GM21576 (cell line): ENCODE measurements around the gene DSG1.
"Not testable (repeated sequence)": the region's sequence is repeated elsewhere in the genome, so short reads cannot be mapped to it uniquely, and the experiment has no call there.

Source experiments
- ATAC-seq: cut with Tn5 transposase; IDR thresholded peaks from one replicate; pipeline ENCODE4 v1.9.1; 2021; ENCODE audit warnings: mild to moderate bottlenecking, moderate library complexity; ENCODE audit not compliant: unreplicated experiment

The DSG1 gene

GRCh38 chr18:31329787-31330438 lies 12.0 kb downstream of the DSG1 start:
- ATAC-seq: no peak

GRCh38 chr18:31343454-31343853 lies 25.5 kb downstream of the DSG1 start:
- no peak for ATAC-seq

- not testable (repeated sequence) for ATAC-seq
These were observed 35.4 kb downstream of the DSG1 start for GRCh38 chr18:31353336-31353735.

DNA sequence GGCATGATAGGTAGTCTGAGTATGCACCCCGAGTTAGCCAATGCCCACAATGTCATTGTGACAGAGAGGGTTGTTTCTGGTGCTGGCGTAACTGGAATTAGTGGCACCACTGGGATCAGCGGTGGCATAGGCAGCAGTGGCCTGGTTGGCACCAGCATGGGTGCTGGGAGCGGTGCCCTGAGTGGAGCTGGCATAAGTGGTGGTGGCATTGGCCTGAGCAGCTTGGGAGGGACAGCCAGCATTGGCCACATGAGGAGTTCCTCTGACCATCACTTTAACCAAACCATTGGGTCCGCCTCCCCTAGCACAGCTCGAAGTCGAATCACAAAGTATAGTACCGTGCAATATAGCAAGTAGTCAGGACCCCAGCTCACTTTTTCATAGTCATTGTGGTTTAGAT lies 37.0 kb downstream of the DSG1 start:
- no peak for ATAC-seq

GRCh38 chr18:31356025-31356424 lies 38.1 kb downstream of the DSG1 start:
- no peak for ATAC-seq

DNA sequence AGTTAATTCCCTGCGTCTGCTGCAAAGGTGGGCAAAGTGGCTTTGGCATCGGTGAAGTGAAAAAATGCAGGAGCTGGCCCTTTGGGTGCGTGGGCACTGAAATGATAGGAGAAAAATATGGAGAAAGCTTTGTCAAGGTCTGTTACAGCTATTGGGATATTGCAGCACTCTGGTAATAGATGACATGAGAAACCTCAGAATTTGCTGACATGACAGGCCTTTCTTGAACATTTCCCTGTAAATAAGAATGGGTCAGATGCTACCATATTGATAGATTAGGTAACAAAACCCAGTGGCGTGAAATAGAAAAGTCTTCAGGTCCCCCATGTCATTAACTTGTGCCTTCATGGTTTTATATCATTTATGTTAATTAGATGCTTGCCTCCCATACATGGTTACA lies 46.2 kb downstream of the DSG1 start:
- no peak for ATAC-seq

GRCh38 chr18:31369478-31369877 lies 51.5 kb downstream of the DSG1 start:
- ATAC-seq: no peak

- ATAC-seq: no peak
These were observed 54.0 kb downstream of the DSG1 start for GRCh38 chr18:31371989-31372388.

- no peak for ATAC-seq
These were observed 55.7 kb downstream of the DSG1 start for GRCh38 chr18:31373641-31374040.

GRCh38 chr18:31376477-31376876 lies 58.5 kb downstream of the DSG1 start, which contains the start of gene DSG4:
TSS of gene DSG4 (plus strand) at chr18:31376777. CDS start at chr18:31376912, 135 bp downstream.
- ATAC-seq: no peak

DNA sequence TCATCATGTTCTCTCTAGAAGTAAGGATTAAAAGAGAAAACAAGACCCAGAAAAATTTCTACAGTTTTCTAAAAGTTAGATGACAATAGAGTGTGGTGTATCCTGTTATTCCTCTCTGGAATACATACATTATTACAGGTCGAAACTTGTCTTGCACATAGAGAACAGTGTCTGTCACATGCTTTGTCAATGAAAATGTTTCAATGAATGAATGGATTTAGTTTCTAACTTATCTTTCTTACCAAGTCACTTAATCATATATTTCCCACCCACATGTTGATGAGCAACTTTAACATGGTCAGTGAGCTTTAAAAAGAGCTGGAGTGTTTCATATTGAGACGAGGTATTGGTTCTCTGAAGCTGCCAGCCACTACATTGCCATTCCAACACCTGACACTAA lies 63.0 kb downstream of the DSG1 start:
- ATAC-seq: no peak

DNA sequence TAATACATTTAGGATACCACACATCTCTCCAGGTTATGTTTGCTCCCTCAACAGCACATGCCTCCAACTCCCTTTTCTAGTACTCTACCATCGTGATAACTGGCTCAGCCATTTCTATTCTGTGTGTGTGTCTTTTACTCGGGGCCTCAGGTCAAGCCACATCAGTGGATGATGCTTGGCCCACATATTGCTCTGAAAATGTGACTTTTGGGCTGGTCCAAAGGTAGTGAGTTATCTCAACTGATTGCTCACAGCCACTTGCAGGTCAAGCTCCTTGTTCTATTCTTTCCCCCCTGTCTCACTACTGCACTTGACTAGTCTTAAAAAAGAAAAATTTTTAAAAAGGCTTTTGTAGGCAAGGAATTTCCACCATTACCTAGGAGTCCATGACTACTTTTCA lies 64.1 kb downstream of the DSG1 start:
- ATAC-seq: no peak

- no peak for ATAC-seq
These were observed 68.8 kb downstream of the DSG1 start for GRCh38 chr18:31386741-31387140.

DNA sequence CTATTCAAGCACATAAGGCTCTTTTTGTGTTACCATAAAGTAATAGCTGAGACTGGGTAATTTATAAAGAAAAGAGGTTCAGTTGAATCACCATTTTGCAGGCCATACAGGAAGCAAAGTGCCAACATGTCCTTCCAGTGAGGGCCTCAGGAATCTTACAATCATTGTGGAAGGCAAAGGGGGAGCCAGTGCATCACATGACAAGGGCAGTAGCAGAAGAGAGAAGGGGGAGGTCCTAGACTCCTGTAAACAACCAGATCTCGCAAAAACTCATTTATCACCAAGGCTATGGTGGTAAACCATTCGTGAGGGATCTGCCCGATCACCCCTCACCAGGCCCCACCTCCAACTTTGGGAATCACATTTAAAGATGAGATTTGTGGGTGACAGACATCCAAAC lies 75.3 kb downstream of the DSG1 start:
- no peak for ATAC-seq

GRCh38 chr18:31396796-31397612 lies 79.0 kb downstream of the DSG1 start:
- ATAC-seq: no peak

- no peak for ATAC-seq
These were observed 80.2 kb downstream of the DSG1 start for GRCh38 chr18:31398191-31398590.

DNA sequence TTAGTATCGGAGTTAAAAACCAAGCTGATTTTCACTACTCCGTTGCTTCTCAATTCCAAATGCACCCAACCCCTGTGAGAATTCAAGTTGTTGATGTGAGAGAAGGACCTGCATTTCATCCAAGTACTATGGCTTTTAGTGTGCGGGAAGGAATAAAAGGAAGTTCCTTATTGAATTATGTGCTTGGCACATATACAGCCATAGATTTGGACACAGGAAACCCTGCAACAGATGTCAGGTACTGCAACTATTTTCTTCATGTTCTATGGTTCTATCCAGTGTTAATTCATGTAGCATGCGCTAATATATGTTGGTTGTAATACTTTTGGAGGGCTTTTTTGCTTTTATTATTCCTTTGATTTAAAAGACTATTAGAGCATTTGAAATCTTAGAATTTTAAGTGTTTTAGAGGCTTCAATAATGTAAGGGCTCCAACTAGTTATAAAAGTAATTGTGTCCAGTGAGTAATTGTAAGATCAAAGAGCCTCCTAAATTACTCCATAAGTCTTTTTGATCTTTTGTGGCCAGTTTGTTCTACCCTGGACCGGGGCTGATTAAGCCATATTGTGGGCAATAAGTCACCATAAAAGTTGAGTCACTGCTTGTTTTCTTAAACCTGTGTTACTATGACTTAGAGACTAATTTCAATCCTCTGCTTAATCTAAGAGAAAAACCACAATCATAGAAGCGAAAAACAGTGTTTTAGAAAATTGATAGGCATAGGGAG lies 81.5 kb downstream of the DSG1 start:
- ATAC-seq: no peak

DNA sequence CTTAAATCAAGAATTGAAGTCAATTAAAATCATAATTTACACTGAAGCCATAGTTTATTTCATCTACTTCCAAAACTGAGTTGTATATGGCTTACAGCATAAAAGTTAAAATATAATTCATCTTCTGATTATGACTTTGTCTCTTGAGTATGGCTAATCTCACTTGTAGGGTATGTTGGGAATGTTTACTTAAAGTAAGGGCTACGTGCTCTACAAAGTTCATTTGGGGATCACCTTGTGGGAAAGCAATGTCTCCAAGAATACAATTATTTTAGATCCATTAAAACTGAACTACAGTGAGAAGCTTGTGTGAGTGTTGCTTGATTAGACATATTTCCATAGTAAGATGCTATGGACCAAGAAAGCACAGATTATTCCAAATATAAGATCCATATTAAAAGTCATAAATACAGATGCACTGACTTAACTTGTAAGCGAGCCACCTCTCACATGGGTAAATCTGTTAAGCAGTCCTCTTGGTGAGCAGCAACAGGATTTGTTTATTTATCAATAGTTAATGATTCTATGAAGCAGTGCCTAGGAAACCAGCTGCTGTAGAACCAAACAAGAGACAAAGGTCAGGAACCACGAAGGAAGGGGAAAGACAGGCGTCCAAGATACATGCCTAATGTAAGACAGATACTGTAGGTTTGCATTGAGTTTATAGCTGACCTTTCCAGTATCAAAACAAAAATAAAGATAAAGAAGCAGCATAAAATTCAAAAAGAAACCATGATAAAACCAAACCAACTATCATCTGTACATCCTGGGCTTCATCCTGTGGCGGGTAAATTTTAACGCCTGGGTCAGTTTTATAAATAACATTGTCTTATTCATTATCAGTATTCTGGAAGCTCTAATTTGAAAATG lies 83.4 kb downstream of the DSG1 start:
- ATAC-seq: no peak

- ATAC-seq: no peak
These were observed 84.0 kb downstream of the DSG1 start for GRCh38 chr18:31402026-31402373.

DNA sequence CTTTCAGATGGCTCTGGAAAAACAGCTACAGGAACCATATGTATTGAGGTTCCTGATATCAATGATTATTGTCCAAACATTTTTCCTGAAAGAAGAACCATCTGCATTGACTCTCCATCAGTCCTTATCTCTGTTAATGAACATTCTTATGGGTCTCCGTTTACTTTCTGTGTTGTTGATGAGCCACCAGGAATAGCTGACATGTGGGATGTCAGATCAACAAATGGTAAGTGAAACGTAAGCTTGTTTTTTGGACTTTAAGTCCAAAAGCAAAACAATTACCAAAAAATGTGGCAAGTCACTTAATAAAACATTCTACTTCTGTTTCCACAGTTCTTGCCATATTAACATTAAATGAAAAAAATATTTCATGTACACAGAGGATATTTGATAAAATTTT lies 85.4 kb downstream of the DSG1 start:
- ATAC-seq: no peak
